IMR-90 (cell line): ENCODE results near the gene TF. TPM values are rescaled to one million over a fixed set of nuclear protein-coding genes. Genes with fewer than 3 reads are reported as not detected.

Experiments used
- ATAC-seq: fragments of 200-7000 bp; cut with Tn5 transposase; 2 replicates; pipeline ENCODE4 v1.9.1; 2020; ENCODE audit warnings: low read depth, mild to moderate bottlenecking, moderate library complexity
- BruUV-seq: library from RNA; stranded (reverse); fragments of 400-500 nt; replicated peaks from 2 replicates; lab custom pipeline; 2021; lab: Mats Ljungman, UMichigan
- CTCF ChIA-PET: fragments of 300-600 bp; formaldehyde crosslinking; extraction: SDS; loops from one replicate; lab custom pipeline; 2021; ENCODE audit warnings: antibody characterized with exemption; lab: Yijun Ruan, JAX
- POLR2A ChIA-PET: fragments of 300-600 bp; sonication (Branson Sonifier 250); formaldehyde crosslinking; loops from one replicate; lab custom pipeline; 2022; ENCODE audit warnings: antibody characterized with exemption; ENCODE audit not compliant: unreplicated experiment; lab: Charles Lee
- DNase-seq: peaks from one replicate; pipeline ENCODE4 v3.0.0; 2013
- H2AFZ ChIP-seq: replicated peaks from 2 replicates; pipeline ENCODE3; 2013; ENCODE audit warnings: low read length, mild to moderate bottlenecking; ENCODE audit not compliant: poor library complexity
- H2AK5ac ChIP-seq: 2 replicates; pipeline ENCODE4 v1.6.1; 2013; ENCODE audit warnings: low read depth, low read length, inconsistent platforms
- H2AK9ac ChIP-seq: replicated peaks from 2 replicates; pipeline ENCODE3; 2013; ENCODE audit warnings: mild to moderate bottlenecking, low read depth, low read length, moderate library complexity; ENCODE audit not compliant: poor library complexity
- H2BK120ac ChIP-seq: 2 replicates; pipeline ENCODE4 v1.6.1; 2013; ENCODE audit warnings: low read depth, low read length, inconsistent platforms
- H2BK15ac ChIP-seq: 3 replicates; pipeline ENCODE4 v1.6.1; 2013; ENCODE audit warnings: low read depth, low read length, inconsistent platforms
- H2BK20ac ChIP-seq: 2 replicates; pipeline ENCODE4 v1.6.1; 2013; ENCODE audit warnings: low read depth, mild to moderate bottlenecking, inconsistent platforms, low read length, moderate library complexity
- H2BK5ac ChIP-seq: 2 replicates; pipeline ENCODE4 v1.6.1; 2013; ENCODE audit warnings: mild to moderate bottlenecking, low read depth, low read length, inconsistent platforms; ENCODE audit not compliant: poor library complexity, severe bottlenecking
- H3K14ac ChIP-seq: replicated peaks from 2 replicates; pipeline ENCODE4 v1.6.1; 2013; ENCODE audit warnings: low read depth, low read length, inconsistent platforms
- H3K18ac ChIP-seq: 2 replicates; pipeline ENCODE4 v1.6.1; 2013; ENCODE audit warnings: low read depth, low read length, control low read depth
- H3K23ac ChIP-seq: 2 replicates; pipeline ENCODE4 v1.6.1; 2013; ENCODE audit warnings: low read depth, low read length, inconsistent platforms
- H3K27ac ChIP-seq: 2 replicates; pipeline ENCODE4 v1.5.1; 2013; ENCODE audit warnings: mild to moderate bottlenecking, control low read depth, low read length; ENCODE audit not compliant: insufficient read depth
- H3K27me3 ChIP-seq: 2 replicates; pipeline ENCODE4 v1.6.1; 2013; ENCODE audit warnings: low read length; ENCODE audit not compliant: control insufficient read depth, insufficient read depth
- H3K36me3 ChIP-seq: 2 replicates; pipeline ENCODE4 v1.6.1; 2013; ENCODE audit warnings: low read length, mixed read lengths; ENCODE audit not compliant: control insufficient read depth, insufficient read depth
- H3K4ac ChIP-seq: 2 replicates; pipeline ENCODE4 v1.6.1; 2013; ENCODE audit warnings: low read depth, low read length, inconsistent platforms
- H3K4me1 ChIP-seq: 2 replicates; pipeline ENCODE4 v1.6.1; 2013; ENCODE audit warnings: low read length, mixed read lengths; ENCODE audit not compliant: control insufficient read depth, insufficient read depth
- H3K4me2 ChIP-seq: 2 replicates; pipeline ENCODE4 v1.6.1; 2013; ENCODE audit warnings: low read depth, mild to moderate bottlenecking, control low read depth, low read length, moderate library complexity
- H3K4me3 ChIP-seq: 2 replicates; pipeline ENCODE4 v1.5.1; 2013; ENCODE audit warnings: low read depth, mild to moderate bottlenecking, control low read depth, low read length, moderate library complexity; ENCODE audit not compliant: insufficient read depth
- H3K56ac ChIP-seq: 2 replicates; pipeline ENCODE4 v1.6.1; 2013; ENCODE audit warnings: low read length, inconsistent platforms; ENCODE audit not compliant: insufficient read depth; ENCODE audit errors: extremely low read depth
- H3K79me1 ChIP-seq, 2 experiments: 2 replicates each; pipeline ENCODE4 v1.6.1; 2013; ENCODE audit warnings: low read length in 2 of 2, inconsistent platforms in 1 of 2, low read depth in 1 of 2
- H3K9ac ChIP-seq: 2 replicates; pipeline ENCODE4 v1.6.1; 2013; ENCODE audit warnings: low read depth, low read length, control low read depth
- H3K9me1 ChIP-seq: 2 replicates; pipeline ENCODE4 v1.6.1; 2013; ENCODE audit warnings: low read length, inconsistent platforms; ENCODE audit not compliant: insufficient read depth
- H3K9me3 ChIP-seq: 2 replicates; pipeline ENCODE4 v1.6.1; 2013; ENCODE audit warnings: low read length; ENCODE audit not compliant: control insufficient read depth, insufficient read depth
- H4K20me1 ChIP-seq: 2 replicates; pipeline ENCODE4 v1.6.1; 2013; ENCODE audit warnings: low read length, inconsistent platforms; ENCODE audit not compliant: insufficient read depth
- H4K5ac ChIP-seq: 2 replicates; pipeline ENCODE4 v1.6.1; 2013; ENCODE audit warnings: mild to moderate bottlenecking, low read depth, low read length, control low read depth
- H4K8ac ChIP-seq, 2 experiments: 2 replicates each; pipeline ENCODE4 v1.6.1; 2013; ENCODE audit warnings: low read depth in 2 of 2, low read length in 2 of 2, control low read depth in 1 of 2, inconsistent platforms in 1 of 2
- H4K91ac ChIP-seq: 2 replicates; pipeline ENCODE4 v1.6.1; 2013; ENCODE audit warnings: low read depth, low read length, inconsistent platforms; ENCODE audit not compliant: insufficient read depth
- BHLHE40 ChIP-seq: fragments of 150-350 bp; IDR thresholded peaks from 2 replicates; pipeline ENCODE4 v1.6.1; 2016; ENCODE audit warnings: mild to moderate bottlenecking, low read depth, low read length
- CEBPB ChIP-seq: IDR thresholded peaks from 2 replicates; pipeline ENCODE4 v1.6.1; 2012; ENCODE audit warnings: low read depth, low read length, improper control_type of control experiment
- CHD1 ChIP-seq: IDR thresholded peaks from 2 replicates; pipeline ENCODE4 v1.6.1; 2012; ENCODE audit warnings: low read depth, low read length, improper control_type of control experiment
- ELK1 ChIP-seq: fragments of 150-350 bp; IDR thresholded peaks from 2 replicates; pipeline ENCODE4 v1.6.1; 2016; ENCODE audit warnings: low read depth, mild to moderate bottlenecking, low read length, moderate library complexity, borderline replicate concordance
- FOS ChIP-seq: fragments of 150-350 bp; IDR thresholded peaks from 2 replicates; pipeline ENCODE4 v1.6.1; 2016; ENCODE audit warnings: low read depth, low read length
- MAFK ChIP-seq: IDR thresholded peaks from 2 replicates; pipeline ENCODE4 v1.6.1; 2012; ENCODE audit warnings: low read depth, low read length, improper control_type of control experiment
- MAZ ChIP-seq: IDR thresholded peaks from 2 replicates; pipeline ENCODE4 v1.6.1; 2012; ENCODE audit warnings: low read depth, mild to moderate bottlenecking, low read length, improper control_type of control experiment, moderate library complexity, borderline replicate concordance
- MXI1 ChIP-seq: IDR thresholded peaks from 2 replicates; pipeline ENCODE4 v1.6.1; 2012; ENCODE audit warnings: low read depth, mild to moderate bottlenecking, low read length, moderate library complexity, borderline replicate concordance
- NFE2L2 ChIP-seq: fragments of 150-350 bp; IDR thresholded peaks from 2 replicates; pipeline ENCODE4 v1.6.1; 2016; ENCODE audit warnings: low read depth, mild to moderate bottlenecking, low read length
- POLR2A ChIP-seq: IDR thresholded peaks from 2 replicates; pipeline ENCODE4 v1.6.1; 2012; ENCODE audit warnings: mild to moderate bottlenecking, low read depth, low read length
- RAD21 ChIP-seq: IDR thresholded peaks from 2 replicates; pipeline ENCODE4 v1.6.1; 2012; ENCODE audit warnings: low read length, improper control_type of control experiment
- RCOR1 ChIP-seq: IDR thresholded peaks from 2 replicates; pipeline ENCODE4 v1.6.1; 2012; ENCODE audit warnings: mild to moderate bottlenecking, low read length, improper control_type of control experiment; ENCODE audit not compliant: insufficient replicate concordance
- RFX5 ChIP-seq: IDR thresholded peaks from 2 replicates; pipeline ENCODE4 v1.8.0; 2012; ENCODE audit warnings: low read depth, mild to moderate bottlenecking, low read length, moderate library complexity
- SMC3 ChIP-seq: fragments of 150-350 bp; IDR thresholded peaks from 2 replicates; pipeline ENCODE4 v1.6.1; 2016; ENCODE audit warnings: low read depth, mild to moderate bottlenecking, antibody characterized with exemption, low read length, moderate library complexity
- WGBS, 2 experiments: methylation state at CpG; one replicate each; pipeline versions ENCODE4 v1.1.5 to v1.1.7; 2013; ENCODE audit warnings: missing lambda C conversion rate in 2 of 2; ENCODE audit not compliant: insufficient read length in 1 of 2; ENCODE audit errors: extremely low coverage in 2 of 2; 5-methylcytosine and 5-hydroxymethylcytosine counted together
- dilution Hi-C: fragments of 300-500 bp; cut with HindIII; formaldehyde crosslinking; loops from one replicate; pipeline ENCODE4 v1.14.3; 2018; ENCODE audit warnings: low sequenced_read_pairs; ENCODE audit not compliant: unreplicated experiment
- in situ Hi-C: fragments of 300-500 bp; cut with MboI; formaldehyde crosslinking; loops from 3 replicates; pipeline ENCODE4 v1.14.3; 2019; ENCODE audit warnings: low sequenced_read_pairs, inconsistent platforms, mixed read lengths
- intact Hi-C: fragments of 100-400 bp; cut with micrococcal nuclease; formaldehyde crosslinking; loops from 2 replicates; pipeline ENCODE4 v1.10.0; 2022
- polyA plus RNA-seq, 3 experiments: library from polyadenylated mRNA; depleted of rRNA; stranded (reverse); fragments of >200 nt; gene quantifications; 2 replicates each; pipeline ENCODE4 v1.2.3, GENCODE V29; 2012; ENCODE audit warnings: low replicate concordance in 1 of 3
- total RNA-seq: library from RNA; depleted of rRNA; stranded (reverse); fragments of >200 nt; gene quantifications from 2 replicates; pipeline ENCODE4 v1.2.3, GENCODE V29; 2012
- TF ChIP-seq, protein P1 (sequence below): fragments of 150-350 bp; IDR thresholded peaks from 2 replicates; pipeline ENCODE4 v1.6.1; 2017; ENCODE audit warnings: mild to moderate bottlenecking, antibody characterized with exemption, low read length, low read depth
- TF ChIP-seq, protein P2 (sequence below): conservative IDR thresholded peaks from 2 replicates; pipeline ENCODE4 v1.5.1; 2012; ENCODE audit warnings: mild to moderate bottlenecking, low read depth, low read length, improper control_type of control experiment

Gene TF
- total and polyA plus RNA-seq, 2 of the 4 experiments (the other 2 are of a cell fraction) = 0.07 TPM; not detected in 1

GRCh38 chr3:133838296-133838789, 92.2 kb downstream of the TF start:
- Histone ChIP-seq H3K18ac (no peak overlapping the region), H3K27me3 (peaks cover 4% of the 10 kb centered on the region; the same call in 1 of the 2 replicates), H2BK5ac (no peak overlapping the region), H3K27ac (no peak overlapping the region), H3K23ac (no peak overlapping the region), H3K9ac (no peak overlapping the region), H2AK5ac (no peak overlapping the region), H3K36me3 (no peaks in the 10 kb centered on the region), H3K9me1 (no peaks in the 10 kb centered on the region), H3K4me1 (no peaks in the 10 kb centered on the region), H2AK9ac (no peak overlapping the region), H4K20me1 (no peaks in the 10 kb centered on the region; the same call in 1 of the 2 replicates), H3K9me3 (no peaks in the 10 kb centered on the region), H2BK15ac (no peak overlapping the region), H4K91ac (no peak overlapping the region), H4K8ac (no peak overlapping the region), H3K79me1 (no peaks in the 10 kb centered on the region), H2BK20ac (no peak overlapping the region), H3K56ac (no peak overlapping the region), H3K4me3 (no peak overlapping the region), H3K4ac (no peak overlapping the region), H3K4me2 (no peak overlapping the region), H2AFZ (no peak overlapping the region), H3K14ac (no peak overlapping the region), H2BK120ac (no peak overlapping the region), H4K5ac (no peak overlapping the region)
- WGBS, 2 experiments = no CpG with 5 or more reads among the region's 4 CpGs
- in situ Hi-C loops (no loop called here), dilution Hi-C loops (no loop called here), intact Hi-C loops (no loop called here)
- TF ChIP-seq CHD1 (no peak), RCOR1 (no peak), BHLHE40 (no peak), FOS (no peak), MAFK (no peak), SMC3 (no peak), POLR2A (no peak), CEBPB (no peak), MXI1 (no peak), RFX5 (no peak), NFE2L2 (no peak), ELK1 (no peak), RAD21 (no peak), MAZ (no peak)
- TF ChIP-seq, protein P1, sequence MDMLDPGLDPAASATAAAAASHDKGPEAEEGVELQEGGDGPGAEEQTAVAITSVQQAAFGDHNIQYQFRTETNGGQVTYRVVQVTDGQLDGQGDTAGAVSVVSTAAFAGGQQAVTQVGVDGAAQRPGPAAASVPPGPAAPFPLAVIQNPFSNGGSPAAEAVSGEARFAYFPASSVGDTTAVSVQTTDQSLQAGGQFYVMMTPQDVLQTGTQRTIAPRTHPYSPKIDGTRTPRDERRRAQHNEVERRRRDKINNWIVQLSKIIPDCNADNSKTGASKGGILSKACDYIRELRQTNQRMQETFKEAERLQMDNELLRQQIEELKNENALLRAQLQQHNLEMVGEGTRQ = no peak
- TF ChIP-seq, protein P2, sequence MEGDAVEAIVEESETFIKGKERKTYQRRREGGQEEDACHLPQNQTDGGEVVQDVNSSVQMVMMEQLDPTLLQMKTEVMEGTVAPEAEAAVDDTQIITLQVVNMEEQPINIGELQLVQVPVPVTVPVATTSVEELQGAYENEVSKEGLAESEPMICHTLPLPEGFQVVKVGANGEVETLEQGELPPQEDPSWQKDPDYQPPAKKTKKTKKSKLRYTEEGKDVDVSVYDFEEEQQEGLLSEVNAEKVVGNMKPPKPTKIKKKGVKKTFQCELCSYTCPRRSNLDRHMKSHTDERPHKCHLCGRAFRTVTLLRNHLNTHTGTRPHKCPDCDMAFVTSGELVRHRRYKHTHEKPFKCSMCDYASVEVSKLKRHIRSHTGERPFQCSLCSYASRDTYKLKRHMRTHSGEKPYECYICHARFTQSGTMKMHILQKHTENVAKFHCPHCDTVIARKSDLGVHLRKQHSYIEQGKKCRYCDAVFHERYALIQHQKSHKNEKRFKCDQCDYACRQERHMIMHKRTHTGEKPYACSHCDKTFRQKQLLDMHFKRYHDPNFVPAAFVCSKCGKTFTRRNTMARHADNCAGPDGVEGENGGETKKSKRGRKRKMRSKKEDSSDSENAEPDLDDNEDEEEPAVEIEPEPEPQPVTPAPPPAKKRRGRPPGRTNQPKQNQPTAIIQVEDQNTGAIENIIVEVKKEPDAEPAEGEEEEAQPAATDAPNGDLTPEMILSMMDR = no peak
- ChIA-PET POLR2A (no interaction called here), CTCF (no interaction called here)
- no TSS peak for BruUV-seq
- ATAC-seq = no peak
- DNase-seq = no peak
